Measurements from ENCODE around the gene WDR64. TPM values are rescaled to one million over a fixed set of nuclear protein-coding genes. Genes with fewer than 3 reads are reported as not detected.
"Not testable (repeated sequence)": the region's sequence is repeated elsewhere in the genome, so short reads cannot be mapped to it uniquely, and the experiment has no call there.

The WDR64 gene
- total RNA-seq, 1 experiment from 2014 or later, result not detected

DNA sequence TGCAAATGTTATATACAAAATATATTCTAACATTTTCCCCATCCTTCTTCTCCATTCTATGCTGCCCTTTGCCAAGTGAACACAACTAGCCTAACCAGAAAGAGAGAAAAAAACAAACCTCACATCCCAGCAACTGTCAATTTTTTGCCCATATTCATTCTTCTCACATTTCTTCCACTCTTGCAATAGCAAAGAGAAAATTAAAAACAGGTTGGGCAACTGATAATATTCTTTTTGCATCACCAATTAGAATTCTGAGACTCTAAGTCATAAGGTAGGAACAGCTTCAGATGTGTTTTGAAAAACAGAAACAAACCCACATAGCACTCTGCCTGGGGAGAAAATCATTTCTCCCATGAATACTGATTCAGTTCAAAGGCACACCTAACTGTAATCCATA lies 170.8 kb downstream of the WDR64 start:
- H3K27ac Mint-ChIP-seq (ENCODE audit: unreplicated experiment), result no peak overlapping the region
- CTCF ChIA-PET, result no interaction called here
- no peaks in the 10 kb centered on the region for H3K4me1 ChIP-seq
- H3K4me3 Mint-ChIP-seq (ENCODE audit: unreplicated experiment), result no peak overlapping the region
- no TSS peak for BruUV-seq (replicated peaks)
- no peaks in the 10 kb centered on the region for H3K9me3 Mint-ChIP-seq (ENCODE audit: unreplicated experiment)
- TF ChIP-seq, protein P1, sequence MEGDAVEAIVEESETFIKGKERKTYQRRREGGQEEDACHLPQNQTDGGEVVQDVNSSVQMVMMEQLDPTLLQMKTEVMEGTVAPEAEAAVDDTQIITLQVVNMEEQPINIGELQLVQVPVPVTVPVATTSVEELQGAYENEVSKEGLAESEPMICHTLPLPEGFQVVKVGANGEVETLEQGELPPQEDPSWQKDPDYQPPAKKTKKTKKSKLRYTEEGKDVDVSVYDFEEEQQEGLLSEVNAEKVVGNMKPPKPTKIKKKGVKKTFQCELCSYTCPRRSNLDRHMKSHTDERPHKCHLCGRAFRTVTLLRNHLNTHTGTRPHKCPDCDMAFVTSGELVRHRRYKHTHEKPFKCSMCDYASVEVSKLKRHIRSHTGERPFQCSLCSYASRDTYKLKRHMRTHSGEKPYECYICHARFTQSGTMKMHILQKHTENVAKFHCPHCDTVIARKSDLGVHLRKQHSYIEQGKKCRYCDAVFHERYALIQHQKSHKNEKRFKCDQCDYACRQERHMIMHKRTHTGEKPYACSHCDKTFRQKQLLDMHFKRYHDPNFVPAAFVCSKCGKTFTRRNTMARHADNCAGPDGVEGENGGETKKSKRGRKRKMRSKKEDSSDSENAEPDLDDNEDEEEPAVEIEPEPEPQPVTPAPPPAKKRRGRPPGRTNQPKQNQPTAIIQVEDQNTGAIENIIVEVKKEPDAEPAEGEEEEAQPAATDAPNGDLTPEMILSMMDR (IDR thresholded peaks at IDR 0.05; ENCODE audit: insufficient read depth in 1 of 2, low read depth in 1 of 2, low read length in 1 of 2, severe bottlenecking in 1 of 2, unreplicated experiment in 1 of 2), result no peak
- H3K9me3 ChIP-seq, result no peaks in the 10 kb centered on the region
- POLR2A ChIA-PET, result no interaction called here
- no peaks in the 10 kb centered on the region for H3K27me3 ChIP-seq (replicated peaks; ENCODE audit: control insufficient read depth, insufficient read depth, low read length)
- H3K27me3 Mint-ChIP-seq (ENCODE audit: insufficient read depth, unreplicated experiment), result peaks cover 6% of the 10 kb centered on the region
- no peak overlapping the region for H3K4me3 ChIP-seq (ENCODE audit: low read depth, low read length)
- no peaks in the 10 kb centered on the region for H3K36me3 ChIP-seq (ENCODE audit: control insufficient read depth, insufficient read depth, low read length)
- no peaks in the 10 kb centered on the region for H3K4me1 Mint-ChIP-seq (ENCODE audit: low read depth, unreplicated experiment)
- DNase-seq, result no peak
- no peaks in the 10 kb centered on the region for H3K36me3 Mint-ChIP-seq (ENCODE audit: insufficient read depth, unreplicated experiment)
- intact Hi-C loops (cut with micrococcal nuclease; ENCODE audit: unreplicated experiment), result no loop called here

DNA sequence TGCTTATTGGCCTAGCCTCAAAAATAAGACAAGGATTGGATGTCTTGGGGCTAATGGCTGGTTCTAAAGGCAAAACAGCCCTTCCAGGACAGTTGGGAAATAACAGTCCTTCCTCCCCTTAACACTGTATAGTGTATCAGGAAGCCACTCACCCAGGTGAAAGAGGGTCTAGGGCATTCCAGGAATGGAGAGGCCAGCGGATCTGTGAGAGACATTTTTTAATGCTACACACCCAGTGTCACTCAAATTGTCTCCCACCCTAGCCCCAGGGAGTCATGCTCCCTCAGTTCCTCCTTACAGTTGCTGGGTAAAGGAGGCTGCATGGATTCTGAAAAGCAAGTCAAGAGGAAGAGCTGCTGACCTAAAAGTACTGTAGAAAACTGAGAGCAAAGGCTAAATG lies 171.8 kb downstream of the WDR64 start:
- Histone ChIP-seq H3K4me3 (ENCODE audit: low read depth, low read length) (no peak overlapping the region), H3K27me3 (replicated peaks; ENCODE audit: control insufficient read depth, insufficient read depth, low read length) (no peaks in the 10 kb centered on the region), H3K9me3 (no peaks in the 10 kb centered on the region), H3K36me3 (ENCODE audit: control insufficient read depth, insufficient read depth, low read length) (no peaks in the 10 kb centered on the region), H3K4me1 (no peaks in the 10 kb centered on the region)
- Mint-ChIP-seq H3K27me3 (ENCODE audit: insufficient read depth, unreplicated experiment) (no peaks in the 10 kb centered on the region), H3K27ac (ENCODE audit: unreplicated experiment) (no peak overlapping the region), H3K4me1 (ENCODE audit: low read depth, unreplicated experiment) (peaks cover 1% of the 10 kb centered on the region), H3K36me3 (ENCODE audit: insufficient read depth, unreplicated experiment) (no peaks in the 10 kb centered on the region), H3K9me3 (ENCODE audit: unreplicated experiment) (no peaks in the 10 kb centered on the region), H3K4me3 (ENCODE audit: unreplicated experiment) (no peak overlapping the region)
- BruUV-seq (replicated peaks), result no TSS peak
- CTCF ChIA-PET, result no interaction called here
- TF ChIP-seq, protein P1 (IDR thresholded peaks at IDR 0.05; ENCODE audit: insufficient read depth in 1 of 2, low read depth in 1 of 2, low read length in 1 of 2, severe bottlenecking in 1 of 2, unreplicated experiment in 1 of 2), result no peak
- DNase-seq, result no peak
- POLR2A ChIA-PET, result no interaction called here
- intact Hi-C loops (cut with micrococcal nuclease; ENCODE audit: unreplicated experiment), result no loop called here

DNA sequence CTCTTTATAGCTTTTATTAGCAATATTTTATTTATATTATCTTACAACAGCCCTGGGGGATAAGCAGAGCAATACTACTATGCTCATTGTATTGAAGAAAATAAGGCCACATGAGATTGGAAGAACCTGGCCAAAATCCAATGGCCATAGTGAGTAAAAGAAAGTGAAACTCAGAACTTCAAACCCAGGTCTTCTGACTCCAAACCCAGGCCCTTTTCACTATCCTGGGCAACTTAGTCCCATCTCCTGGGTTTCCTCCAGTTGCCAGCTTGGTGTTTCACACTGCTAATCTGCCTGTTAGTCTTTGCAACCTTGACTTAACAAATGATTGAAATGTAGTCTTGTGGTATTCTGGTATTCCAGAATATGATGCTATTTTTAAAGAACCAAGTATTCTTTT lies 173.5 kb downstream of the WDR64 start:
- DNase-seq, result no peak
- no peaks in the 10 kb centered on the region for H3K9me3 Mint-ChIP-seq (ENCODE audit: unreplicated experiment)
- no peak overlapping the region for H3K4me3 Mint-ChIP-seq (ENCODE audit: unreplicated experiment)
- no peak overlapping the region for H3K27ac Mint-ChIP-seq (ENCODE audit: unreplicated experiment)
- no peaks in the 10 kb centered on the region for H3K36me3 Mint-ChIP-seq (ENCODE audit: insufficient read depth, unreplicated experiment)
- H3K4me3 ChIP-seq (ENCODE audit: low read depth, low read length), result no peak overlapping the region
- ChIA-PET CTCF (no interaction called here), POLR2A (no interaction called here)
- TF ChIP-seq, protein P1 (IDR thresholded peaks at IDR 0.05; ENCODE audit: insufficient read depth in 1 of 2, low read depth in 1 of 2, low read length in 1 of 2, severe bottlenecking in 1 of 2, unreplicated experiment in 1 of 2), result no peak
- H3K27me3 ChIP-seq (replicated peaks; ENCODE audit: control insufficient read depth, insufficient read depth, low read length), result no peaks in the 10 kb centered on the region
- intact Hi-C loops (cut with micrococcal nuclease; ENCODE audit: unreplicated experiment), result no loop called here
- H3K4me1 ChIP-seq, result no peaks in the 10 kb centered on the region
- no TSS peak for BruUV-seq (replicated peaks)
- no peaks in the 10 kb centered on the region for H3K36me3 ChIP-seq (ENCODE audit: control insufficient read depth, insufficient read depth, low read length)
- H3K4me1 Mint-ChIP-seq (ENCODE audit: low read depth, unreplicated experiment), result peaks cover 8% of the 10 kb centered on the region
- no peaks in the 10 kb centered on the region for H3K27me3 Mint-ChIP-seq (ENCODE audit: insufficient read depth, unreplicated experiment)
- H3K9me3 ChIP-seq, result no peaks in the 10 kb centered on the region

DNA sequence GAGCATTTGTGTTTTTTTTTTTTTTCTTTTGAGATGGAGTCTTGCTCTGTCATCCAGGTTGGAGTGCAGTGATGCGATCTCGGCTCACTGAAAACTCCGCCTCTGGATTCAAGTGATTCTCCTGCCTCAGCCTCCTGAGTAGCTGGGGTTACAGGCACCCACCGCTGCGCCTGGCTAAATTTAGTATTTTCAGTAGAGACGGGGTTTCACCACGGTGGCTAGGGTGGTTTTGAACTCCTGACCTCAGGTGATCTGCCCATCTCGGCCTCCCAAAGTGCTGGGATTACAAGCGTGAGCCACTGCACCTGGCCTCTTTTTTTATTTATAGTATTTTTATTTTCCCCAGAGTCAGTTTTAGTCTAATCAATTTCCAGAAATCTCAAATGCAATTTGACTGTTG lies 174.5 kb downstream of the WDR64 start:
- H3K9me3 ChIP-seq; H3K4me1 Mint-ChIP-seq (ENCODE audit: low read depth, unreplicated experiment); POLR2A ChIA-PET; DNase-seq; BruUV-seq (replicated peaks); H3K27me3 ChIP-seq (replicated peaks; ENCODE audit: control insufficient read depth, insufficient read depth, low read length); intact Hi-C loops (cut with micrococcal nuclease; ENCODE audit: unreplicated experiment); CTCF ChIA-PET; H3K27ac Mint-ChIP-seq (ENCODE audit: unreplicated experiment); H3K4me3 ChIP-seq (ENCODE audit: low read depth, low read length); H3K36me3 ChIP-seq (ENCODE audit: control insufficient read depth, insufficient read depth, low read length); H3K27me3 Mint-ChIP-seq (ENCODE audit: insufficient read depth, unreplicated experiment); H3K36me3 Mint-ChIP-seq (ENCODE audit: insufficient read depth, unreplicated experiment); H3K9me3 Mint-ChIP-seq (ENCODE audit: unreplicated experiment); H3K4me3 Mint-ChIP-seq (ENCODE audit: unreplicated experiment); H3K4me1 ChIP-seq: not testable (repeated sequence)

Measured in Caco-2 (cell line).